K562 (cell line): ENCODE results near the gene SNAP23. TPM values are rescaled to one million over a fixed set of nuclear protein-coding genes. Genes with fewer than 3 reads are reported as not detected.

Experiments used
- ATAC-seq: fragments of 200-7000 bp; cut with Tn5 transposase; 3 replicates; pipeline ENCODE4 v1.9.1; 2020; ENCODE audit warnings: moderate library complexity
- BruUV-seq: library from RNA; stranded (reverse); fragments of 400-500 nt; replicated peaks from 2 replicates; lab custom pipeline; 2021; lab: Mats Ljungman, UMichigan
- CTCF ChIA-PET: fragments of 300-600 bp; formaldehyde crosslinking; extraction: SDS; loops from one replicate; lab custom pipeline; 2021; ENCODE audit warnings: low intra/inter-chr PET ratio; lab: Yijun Ruan, JAX
- POLR2A ChIA-PET: fragments of 300-600, 350-650 bp; sonication (Branson Sonifier 250); formaldehyde crosslinking; extraction: SDS; loops from one replicate; lab custom pipeline; 2021; ENCODE audit warnings: antibody characterized with exemption, inconsistent platforms; lab: Yijun Ruan, JAX
- DNase-seq, 4 experiments: peaks; one replicate each; pipeline versions ENCODE4 v3.0.0 to v3.0.0-alpha.2; 2011 to 2018; ENCODE audit warnings: low spot score in 3 of 4, mixed read lengths in 3 of 4; ENCODE audit errors: extremely low read depth in 1 of 4
- FAIRE-seq: peaks from 2 replicates; lab custom pipeline; 2011; peaks lifted over from hg19 to GRCh38; lab: Jason Lieb, UNC
- H2AFZ ChIP-seq: 2 replicates; pipeline ENCODE4 v1.6.0; 2011; ENCODE audit warnings: low read depth, low read length, control low read depth, inconsistent platforms
- H3K27ac ChIP-seq: fragments of 200-600 bp; 3 replicates; pipeline ENCODE4 v1.8.0; 2011; ENCODE audit warnings: low read depth, mild to moderate bottlenecking, control low read depth, inconsistent platforms, low read length, moderate library complexity, mixed read lengths; ENCODE audit errors: extremely low read depth
- H3K27me3 ChIP-seq, 2 experiments: fragments of 300-600 bp in 1 of 2; 2 replicates in 1 of 2; 3 replicates in 1 of 2; pipeline versions ENCODE4 v1.6.0 to v1.8.0; 2011; ENCODE audit warnings: inconsistent platforms in 2 of 2, low read length in 2 of 2, mild to moderate bottlenecking in 1 of 2, mixed read lengths in 1 of 2, moderate library complexity in 1 of 2; ENCODE audit not compliant: control insufficient read depth in 2 of 2, insufficient read depth in 2 of 2
- H3K36me3 ChIP-seq: fragments of 300-600 bp; 3 replicates; pipeline ENCODE4 v1.8.0; 2011; ENCODE audit warnings: mild to moderate bottlenecking, low read length, inconsistent platforms; ENCODE audit not compliant: control insufficient read depth, insufficient read depth
- H3K4me1 ChIP-seq, 2 experiments: fragments of 200-600 bp in 1 of 2; replicated peaks in 1 of 2; 2 replicates in 1 of 2; 3 replicates in 1 of 2; pipeline versions ENCODE4 v1.5.1 to v1.8.0; 2011; ENCODE audit warnings: inconsistent platforms in 2 of 2, low read length in 2 of 2, mild to moderate bottlenecking in 1 of 2, mixed read lengths in 1 of 2, moderate library complexity in 1 of 2; ENCODE audit not compliant: control insufficient read depth in 2 of 2, insufficient read depth in 2 of 2
- H3K4me2 ChIP-seq: 2 replicates; pipeline ENCODE4 v1.6.1; 2011; ENCODE audit warnings: low read length, control low read depth, inconsistent platforms, mixed read lengths; ENCODE audit not compliant: insufficient read depth
- H3K4me3 ChIP-seq: fragments of 200-600 bp; sonication (generic), shearing (Covaris generic); 2 replicates; pipeline ENCODE4 v1.5.1; 2016; ENCODE audit warnings: control low read depth, inconsistent platforms
- H3K79me2 ChIP-seq: fragments of 200-600 bp; 3 replicates; pipeline ENCODE4 v1.8.0; 2011; ENCODE audit warnings: low read length, inconsistent platforms; ENCODE audit not compliant: control insufficient read depth, insufficient read depth
- H3K9ac ChIP-seq, 2 experiments: 2 replicates each; pipeline versions ENCODE4 v1.6.0 to v1.6.1; 2011; ENCODE audit warnings: low read depth in 2 of 2, low read length in 2 of 2, control low read depth in 1 of 2, inconsistent platforms in 1 of 2, mild to moderate bottlenecking in 1 of 2, mixed read lengths in 1 of 2; ENCODE audit not compliant: insufficient read depth in 1 of 2
- H3K9me1 ChIP-seq: one replicate; pipeline ENCODE4 v1.6.0; 2011; ENCODE audit warnings: inconsistent platforms, mild to moderate bottlenecking, low read length, moderate library complexity; ENCODE audit not compliant: control insufficient read depth, insufficient read depth
- H3K9me3 ChIP-seq: replicated peaks from 2 replicates; pipeline ENCODE4 v1.5.1; 2011; ENCODE audit warnings: low read depth, low read length, inconsistent platforms; ENCODE audit not compliant: control insufficient read depth, insufficient read depth
- H4K20me1 ChIP-seq: replicated peaks from 2 replicates; pipeline ENCODE4 v1.6.1; 2011; ENCODE audit warnings: low read length, inconsistent platforms, mixed read lengths; ENCODE audit not compliant: control insufficient read depth, insufficient read depth
- C11orf30 ChIP-seq: fragments of 450-650 bp; IDR thresholded peaks from 2 replicates; pipeline ENCODE4 v1.6.1; 2016; ENCODE audit warnings: low read depth, mild to moderate bottlenecking
- ELF2 ChIP-seq: fragments of 250-450 bp; sonication (Bioruptor Pico); IDR thresholded peaks from 2 replicates; pipeline ENCODE4 v1.5.0; 2021; ENCODE audit warnings: mild to moderate bottlenecking
- MAFG ChIP-seq: fragments of 450-650 bp; conservative IDR thresholded peaks from 2 replicates; pipeline ENCODE4 v1.6.1; 2016; ENCODE audit warnings: missing genetic modification characterization, missing compliant biosample characterization
- MAFK ChIP-seq: IDR thresholded peaks from 2 replicates; pipeline ENCODE4 v1.6.1; 2011; ENCODE audit warnings: low read length, improper control_type of control experiment
- NFE2 ChIP-seq: IDR thresholded peaks from 2 replicates; pipeline ENCODE4 v1.6.1; 2014; ENCODE audit warnings: antibody characterized with exemption, low read depth
- PCBP1 ChIP-seq: fragments of 200-400 bp; formaldehyde crosslinking; IDR thresholded peaks from 2 replicates; pipeline ENCODE4 v1.6.1; 2018; ENCODE audit warnings: mild to moderate bottlenecking, low read depth, low read length; ENCODE audit not compliant: poor library complexity, severe bottlenecking
- ZNF316 ChIP-seq: fragments of 450-650 bp; IDR thresholded peaks from 2 replicates; pipeline ENCODE4 v1.6.1; 2016
- WGBS: fragments of 100-300 bp; shearing (Covaris generic); methylation state at CpG from one replicate; pipeline ENCODE4 v1.1.6; 2016; ENCODE audit warnings: low coverage, mixed read lengths; ENCODE audit not compliant: insufficient coverage; ENCODE audit errors: missing lambda C conversion rate; 5-methylcytosine and 5-hydroxymethylcytosine counted together
- in situ Hi-C: fragments of 300-500 bp; cut with MboI; formaldehyde crosslinking; loops from 4 replicates; pipeline ENCODE4 v1.15.0; 2018; ENCODE audit warnings: inconsistent platforms, mixed read lengths
- intact Hi-C: fragments of 100-400 bp; cut with micrococcal nuclease; formaldehyde crosslinking; loops from 2 replicates; pipeline ENCODE4 v1.14.2; 2022
- polyA plus RNA-seq, 8 experiments: library from polyadenylated mRNA; depleted of rRNA in 4 of 8; stranded (reverse) in 5 of 8; unstranded in 3 of 8; fragments of >200 nt; fragmentation: Nextera tagmentation in 2 of 8; fragmentation: Illumina TruSeq in 1 of 8; extraction: Ambion mirVana in 2 of 8; extraction: Trizol in 1 of 8; gene quantifications; 2 replicates each; pipeline versions ENCODE4 v1.2.1 to v1.2.3, GENCODE V29; 2011 to 2014; ENCODE audit warnings: inconsistent platforms in 1 of 8, missing spikeins in 1 of 8
- total RNA-seq, 7 experiments: library from RNA; depleted of rRNA in 6 of 7; stranded (reverse); fragments of >200 nt in 6 of 7; fragmentation: Illumina TruSeq in 2 of 7; extraction: Trizol in 2 of 7; gene quantifications; 2 replicates each; pipeline versions ENCODE4 v1.2.1 to v1.2.3, GENCODE V29; 2011 to 2021; ENCODE audit warnings: low replicate concordance in 1 of 7
- TF ChIP-seq, protein P1 (sequence below): fragments of 450-650 bp; IDR thresholded peaks from 2 replicates; pipeline ENCODE4 v1.6.1; 2016; ENCODE audit warnings: missing biosample characterization, missing genetic modification characterization

SNAP23 gene
- total and polyA plus RNA-seq, 9 of the 15 experiments (the other 6 are each of a cell fraction or from before 2014, with no cell fraction given), result 78.9 to 168 (median 117) TPM

DNA sequence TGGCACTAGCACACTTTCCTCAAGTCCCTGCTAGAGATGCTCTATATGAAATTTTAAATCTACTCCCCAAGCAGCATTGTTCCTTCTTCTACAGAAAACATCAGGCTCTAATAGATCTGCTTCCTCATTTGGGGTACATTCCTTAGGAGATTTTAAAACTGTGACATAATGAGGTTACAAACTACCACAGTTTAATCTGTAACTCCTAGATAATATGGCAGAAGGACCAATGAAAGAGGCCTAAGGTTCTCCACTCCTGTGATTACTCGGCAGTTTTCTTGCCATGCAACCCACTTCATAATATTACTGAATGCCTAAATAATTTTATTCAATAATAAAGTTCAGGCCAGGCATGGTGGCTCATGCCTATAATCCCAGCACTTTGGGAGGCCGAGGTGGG, 20.6 kb upstream of the SNAP23 start:
- no peak overlapping the region for H2AFZ ChIP-seq
- ATAC-seq (peak; percentile 36; the same call in 2 of the 3 replicates), FAIRE-seq (no peak), DNase-seq (peak in 1 of 4 experiments; percentile 16)
- H3K79me2 ChIP-seq, result peaks cover 36% of the 10 kb centered on the region
- in situ Hi-C loops, result no loop called here
- TF ChIP-seq ELF2 (CRISPR knock-in tag) (no peak), MAFG (tag) (peak; percentile 35; the same call in 1 of the 2 replicates), PCBP1 (no peak), C11orf30 (peak; percentile 59), NFE2 (peak; percentile 61), ZNF316 (peak; percentile 59), MAFK (peak; percentile 17; the same call in 1 of the 2 replicates)
- TF ChIP-seq, protein P1, sequence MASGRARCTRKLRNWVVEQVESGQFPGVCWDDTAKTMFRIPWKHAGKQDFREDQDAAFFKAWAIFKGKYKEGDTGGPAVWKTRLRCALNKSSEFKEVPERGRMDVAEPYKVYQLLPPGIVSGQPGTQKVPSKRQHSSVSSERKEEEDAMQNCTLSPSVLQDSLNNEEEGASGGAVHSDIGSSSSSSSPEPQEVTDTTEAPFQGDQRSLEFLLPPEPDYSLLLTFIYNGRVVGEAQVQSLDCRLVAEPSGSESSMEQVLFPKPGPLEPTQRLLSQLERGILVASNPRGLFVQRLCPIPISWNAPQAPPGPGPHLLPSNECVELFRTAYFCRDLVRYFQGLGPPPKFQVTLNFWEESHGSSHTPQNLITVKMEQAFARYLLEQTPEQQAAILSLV, result no peak
- H3K4me3 ChIP-seq, result no peak overlapping the region
- H3K9me3 ChIP-seq, result no peaks in the 10 kb centered on the region
- no TSS peak for BruUV-seq
- H3K4me1 ChIP-seq, result no peaks in the 10 kb centered on the region
- peaks cover 15% of the 10 kb centered on the region; the same call in 2 of the 3 replicates for H3K36me3 ChIP-seq
- intact Hi-C loops, result loop anchor here (5.0 to 10.0 kb wide), 3 partner anchors 177 to 490 kb away; no protein-coding TSS in a partner anchor
- H4K20me1 ChIP-seq, result peaks cover 2% of the 10 kb centered on the region; the same call in 1 of the 2 replicates
- 30% methylated on average over 2 of the region's 2 CpGs for WGBS
- H3K9ac ChIP-seq, result no peak overlapping the region
- ChIA-PET CTCF (no interaction called here), POLR2A (interaction anchor here (0.6 kb wide), 1 partner anchor 30 kb away, joined by 4 read pairs; no protein-coding TSS in a partner anchor)
- H3K27ac ChIP-seq, result no peak overlapping the region
- no peaks in the 10 kb centered on the region for H3K9me1 ChIP-seq
- no peak overlapping the region for H3K4me2 ChIP-seq
- no peaks in the 10 kb centered on the region for H3K27me3 ChIP-seq
